ENCODE measurements around the gene CCDC74B.
"Not testable (repeated sequence)": the region's sequence is repeated elsewhere in the genome, so short reads cannot be mapped to it uniquely, and the experiment has no call there.

The CCDC74B gene

GRCh38 chr2:130150181-130151144 is 5.6 kb upstream of the CCDC74B start:
- no peak for DNase-seq (ENCODE audit: low read depth)

GRCh38 chr2:130148515-130148914 is 3.6 kb upstream of the CCDC74B start:
- not testable (repeated sequence) for DNase-seq (ENCODE audit: low read depth)

GRCh38 chr2:130143266-130144039 is 1.5 kb downstream of the CCDC74B start:
- DNase-seq (ENCODE audit: low read depth), result not testable (repeated sequence)

DNA sequence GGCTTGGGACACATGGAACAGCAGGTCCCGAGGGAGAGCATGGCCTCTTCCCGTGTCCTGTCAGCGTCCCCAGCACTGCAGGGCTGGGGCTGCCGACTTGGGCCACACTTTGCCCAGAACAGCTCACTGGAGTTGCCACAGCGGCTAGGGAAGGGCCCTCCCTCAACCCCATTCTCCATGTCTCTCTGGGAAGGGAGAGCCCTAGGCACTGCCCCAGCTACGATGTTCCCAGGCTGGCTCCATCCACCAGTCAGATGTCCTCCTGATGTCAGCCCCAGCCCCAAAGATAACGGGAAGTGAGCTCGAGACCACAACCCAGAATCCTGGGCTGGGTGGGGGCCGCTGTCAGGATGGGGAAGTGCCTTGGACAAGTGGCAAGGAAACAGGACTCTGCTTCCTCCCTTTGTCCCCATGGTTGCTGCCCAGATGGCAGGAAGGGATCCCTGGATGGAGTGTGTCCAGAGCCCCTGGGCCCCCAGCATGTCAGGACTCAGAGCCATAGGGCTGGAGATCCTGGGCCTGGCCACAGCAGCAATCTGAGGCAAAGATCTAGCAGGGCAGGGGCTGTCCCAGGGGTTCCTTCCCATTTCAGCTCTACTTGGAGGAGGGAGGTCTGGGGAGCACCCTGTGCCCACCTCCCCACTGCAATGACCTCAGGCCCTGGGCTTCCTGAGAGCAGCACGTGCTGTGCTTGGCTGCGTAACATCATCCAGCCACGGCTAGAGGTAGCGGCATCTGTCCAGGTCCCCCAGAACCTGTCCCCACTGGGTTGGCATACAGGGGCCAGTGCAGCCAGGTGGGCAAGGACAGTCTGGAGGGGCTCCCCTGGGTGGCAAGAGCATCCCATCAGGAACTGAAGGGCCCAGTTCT is 2.3 kb downstream of the CCDC74B start:
- not testable (repeated sequence) for DNase-seq (ENCODE audit: low read depth)

DNA sequence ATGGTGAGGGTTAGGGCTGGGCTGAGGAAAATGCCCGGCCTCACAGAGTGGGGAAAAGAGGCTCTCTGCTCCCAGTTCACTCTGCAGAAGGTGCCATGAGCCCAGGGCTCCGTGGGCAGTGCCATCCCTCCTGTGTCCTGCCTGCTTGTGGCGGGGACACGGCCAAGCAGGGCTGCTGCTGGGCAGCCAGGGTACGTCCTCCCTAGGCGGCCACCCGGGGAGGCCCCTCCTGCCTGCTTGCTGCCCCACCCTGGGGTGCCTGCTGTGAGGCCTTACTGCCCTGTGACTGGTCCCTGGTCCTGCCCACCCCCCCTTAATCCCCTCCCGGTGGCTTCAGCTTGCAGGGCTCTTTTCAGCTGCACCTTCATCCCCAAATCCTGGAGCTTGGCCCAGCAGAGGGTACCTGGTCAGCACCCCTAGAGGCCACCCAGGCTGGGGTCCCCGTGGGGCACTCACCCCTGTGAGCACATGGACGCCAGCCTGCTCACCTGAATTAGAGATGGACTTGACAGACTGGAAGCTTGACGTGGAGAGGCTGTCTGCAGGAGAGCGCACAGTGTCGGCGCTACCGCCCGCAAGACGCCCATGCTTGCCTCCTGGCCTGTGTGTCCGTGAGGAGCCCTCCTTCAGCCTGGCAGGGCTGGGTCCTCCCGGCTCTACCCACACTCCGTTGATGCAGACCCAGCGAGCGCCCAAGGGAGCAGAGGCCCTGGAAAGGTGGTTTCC is 3.1 kb downstream of the CCDC74B start:
- DNase-seq (ENCODE audit: low read depth), result not testable (repeated sequence)

DNA sequence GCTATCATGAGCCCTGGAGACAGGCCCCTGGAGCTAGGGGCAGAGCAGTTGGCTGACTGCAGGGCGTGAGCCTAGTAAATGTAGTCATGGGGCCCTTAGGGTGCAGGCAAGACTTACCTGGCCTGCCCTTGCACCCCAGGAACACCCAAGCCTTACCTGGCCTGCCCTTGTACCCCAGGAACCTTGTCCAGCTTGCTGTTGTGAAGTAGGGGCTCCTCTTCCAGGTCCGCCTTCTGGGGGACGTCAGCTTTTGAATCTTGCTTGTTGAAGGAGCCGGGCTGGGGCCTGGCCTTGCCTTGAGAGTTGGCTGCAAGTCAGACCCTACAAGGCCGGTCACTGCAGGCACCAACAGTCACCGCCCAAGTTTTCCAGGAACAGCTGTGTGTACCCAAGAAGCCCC is 3.9 kb downstream of the CCDC74B start:
- not testable (repeated sequence) for DNase-seq (ENCODE audit: low read depth)

DNA sequence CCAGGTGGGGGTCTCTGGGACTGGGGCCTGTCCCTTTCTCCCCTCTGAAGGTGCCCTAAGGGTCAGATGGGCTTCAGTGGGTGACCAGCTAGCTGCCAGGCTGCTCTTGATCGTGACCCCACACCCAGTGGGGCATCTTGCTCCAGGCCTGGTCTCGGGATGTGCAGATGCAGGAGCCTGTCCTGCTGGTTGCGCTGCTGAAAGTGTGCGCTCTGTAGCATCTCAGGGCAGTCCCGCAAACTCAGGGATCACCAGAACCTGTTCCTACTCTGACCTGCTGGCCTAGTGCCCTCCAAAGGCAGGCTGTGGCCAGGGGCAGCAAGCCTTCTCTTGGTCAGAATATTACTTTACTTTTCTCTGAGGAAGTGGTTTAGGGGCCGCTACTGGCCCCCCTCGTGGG is 4.4 kb downstream of the CCDC74B start:
- not testable (repeated sequence) for DNase-seq (ENCODE audit: low read depth)

GRCh38 chr2:130139331-130140280 is 5.3 kb downstream of the CCDC74B start:
- not testable (repeated sequence) for DNase-seq (ENCODE audit: low read depth)

DNA sequence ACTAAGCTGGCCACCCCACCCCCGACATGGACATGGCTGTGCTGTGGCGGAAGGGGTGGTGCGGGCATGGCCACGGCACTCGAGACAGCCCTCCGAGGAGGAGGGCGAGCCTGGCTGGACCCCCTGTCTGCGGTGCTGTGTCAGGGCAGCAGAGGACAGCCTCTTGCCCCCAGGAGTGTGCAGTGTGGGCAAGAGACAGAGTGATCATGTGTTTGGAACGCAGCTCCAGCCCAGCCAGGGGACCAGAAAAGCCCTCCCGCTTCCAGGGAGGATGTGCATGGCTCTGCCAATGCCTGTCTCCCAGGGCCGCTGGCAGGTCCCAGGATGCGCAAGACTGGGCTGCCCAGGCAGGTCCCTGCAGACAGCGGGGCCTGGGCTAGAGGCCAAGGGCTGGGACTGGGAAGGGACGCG is 6.1 kb downstream of the CCDC74B start:
- DNase-seq (ENCODE audit: low read depth), result not testable (repeated sequence)

DNA sequence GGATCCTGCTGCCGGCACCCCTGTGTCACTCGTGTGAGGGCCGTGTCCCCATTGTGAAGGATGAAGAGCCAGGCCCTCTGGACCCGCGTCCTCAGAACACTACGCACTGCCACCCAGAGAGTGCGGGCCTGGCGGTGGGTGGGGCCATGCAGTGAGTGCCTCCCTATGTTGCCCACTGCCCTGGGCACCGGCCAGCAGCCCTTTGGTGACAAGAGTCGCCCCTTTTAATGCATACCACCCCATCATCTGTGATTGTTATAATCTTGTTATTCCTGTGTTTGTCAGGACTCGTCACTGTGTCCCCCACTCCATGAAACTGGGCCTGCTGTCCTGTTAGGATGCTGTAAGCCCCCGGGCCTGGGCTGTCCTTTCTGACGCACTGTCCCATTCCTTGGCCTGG is 6.6 kb downstream of the CCDC74B start:
- not testable (repeated sequence) for DNase-seq (ENCODE audit: low read depth)

DNA sequence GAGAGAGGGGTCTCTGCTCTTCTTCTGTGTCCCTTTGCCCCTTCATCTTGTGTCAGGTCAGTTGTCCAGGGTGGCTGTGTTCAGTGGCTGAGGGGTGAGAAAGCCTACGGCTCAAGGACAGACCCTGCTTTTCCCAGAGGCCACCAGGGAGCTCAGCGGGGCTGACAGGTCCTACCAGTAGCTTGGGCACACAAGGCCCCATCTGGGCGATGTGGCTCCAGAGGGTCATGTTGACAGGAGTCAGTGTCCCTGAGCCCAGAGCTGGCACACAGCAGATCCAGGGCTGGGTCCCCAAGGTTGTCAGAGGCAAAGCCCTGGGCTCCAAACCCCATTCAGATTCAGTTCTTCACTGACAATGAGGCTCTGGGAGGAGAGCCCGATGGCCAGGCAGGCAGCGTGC is 7.8 kb downstream of the CCDC74B start:
- not testable (repeated sequence) for DNase-seq (ENCODE audit: low read depth)

GRCh38 chr2:130136546-130136945 is 8.4 kb downstream of the CCDC74B start:
- not testable (repeated sequence) for DNase-seq (ENCODE audit: low read depth)

GRCh38 chr2:130135692-130136541 is 9.0 kb downstream of the CCDC74B start:
- no peak for DNase-seq (ENCODE audit: low read depth)

DNA sequence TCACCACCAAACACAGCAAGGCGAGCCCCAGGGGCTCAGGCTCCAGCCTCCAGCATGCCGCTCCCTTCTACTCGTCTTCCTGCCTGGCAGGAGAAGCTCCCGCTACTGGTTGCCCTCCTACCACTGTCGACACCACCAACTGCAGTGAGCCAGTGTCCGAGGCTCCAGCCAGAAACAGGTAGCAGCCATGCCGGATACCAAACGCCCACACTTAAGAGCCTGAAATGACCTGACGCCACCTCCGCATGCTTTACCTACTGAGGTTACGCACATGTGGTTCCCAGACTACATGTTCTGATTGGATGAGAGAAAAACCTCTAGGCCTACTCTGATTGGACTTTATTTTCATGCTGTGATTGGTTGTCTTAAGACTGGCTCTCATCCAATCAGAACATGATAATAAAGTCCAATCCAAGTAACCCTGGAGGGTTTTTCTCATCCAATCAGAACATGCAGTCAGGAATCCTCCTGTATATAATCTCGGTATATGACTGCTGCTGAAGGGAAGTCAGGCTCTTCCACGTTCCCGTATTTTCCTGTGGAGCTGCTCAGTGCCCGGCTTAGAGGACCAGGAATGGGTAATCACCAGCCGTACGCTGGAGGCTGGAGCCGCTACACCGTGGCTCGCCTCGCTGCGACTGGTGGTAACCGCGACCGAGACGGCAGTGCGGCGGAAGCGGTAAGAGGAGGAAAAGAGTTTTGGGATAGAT is 15.6 kb downstream of the CCDC74B start, which contains the start of gene POTEF:
Gene POTEF (minus strand): TSS at position 103 of the 710 bp plus-strand sequence. CDS start 8,707 bp downstream, outside the sequence.
- DNase-seq (ENCODE audit: low read depth), result not testable (repeated sequence)

DNA sequence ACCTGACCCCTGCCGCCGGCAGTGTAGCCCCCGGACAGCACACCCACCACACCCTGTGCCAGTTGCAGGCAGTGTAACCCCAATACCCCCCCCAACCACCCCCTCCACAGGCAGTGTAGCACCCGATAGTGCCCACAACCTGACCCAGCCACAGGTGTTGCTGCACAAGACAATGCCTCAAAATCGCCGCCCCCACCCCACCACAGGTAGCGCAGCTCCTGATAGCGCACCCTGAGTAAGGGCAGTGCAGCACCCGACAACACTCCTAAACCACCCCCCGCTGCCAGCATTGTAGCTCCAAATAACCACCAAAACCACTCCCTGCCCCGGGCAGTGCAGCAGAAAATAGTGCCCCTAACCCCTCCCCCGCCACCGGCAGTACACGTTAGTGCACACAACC is 16.4 kb downstream of the CCDC74B start:
- not testable (repeated sequence) for DNase-seq (ENCODE audit: low read depth)

GRCh38 chr2:130127726-130128125 is 17.2 kb downstream of the CCDC74B start:
- not testable (repeated sequence) for DNase-seq (ENCODE audit: low read depth)

GRCh38 chr2:130120924-130121323 is 24.0 kb downstream of the CCDC74B start:
- not testable (repeated sequence) for DNase-seq (ENCODE audit: low read depth)
